Fibroblast of mammary gland (primary cell): ENCODE results near the gene THBD.

ENCODE experiments used
- DNase-seq: peaks from one replicate; pipeline ENCODE4 v3.0.0-alpha.2; 2010; ENCODE audit warnings: low read depth
- H3K4me3 ChIP-seq: 2 replicates; pipeline ENCODE4 v1.5.1; 2011; ENCODE audit warnings: low read depth, mild to moderate bottlenecking, low read length, moderate library complexity; ENCODE audit not compliant: control insufficient read depth
- TF ChIP-seq, protein P1 (sequence below): conservative IDR thresholded peaks from 2 replicates; pipeline ENCODE4 v1.5.1; 2011; ENCODE audit warnings: low read depth, low read length, inconsistent platforms; ENCODE audit not compliant: control insufficient read depth, insufficient read depth

THBD gene

GRCh38 chr20:23071996-23072395 lies 22.5 kb upstream of the THBD start:
- DNase-seq = no peak
- H3K4me3 ChIP-seq = no peak overlapping the region
- TF ChIP-seq, protein P1, sequence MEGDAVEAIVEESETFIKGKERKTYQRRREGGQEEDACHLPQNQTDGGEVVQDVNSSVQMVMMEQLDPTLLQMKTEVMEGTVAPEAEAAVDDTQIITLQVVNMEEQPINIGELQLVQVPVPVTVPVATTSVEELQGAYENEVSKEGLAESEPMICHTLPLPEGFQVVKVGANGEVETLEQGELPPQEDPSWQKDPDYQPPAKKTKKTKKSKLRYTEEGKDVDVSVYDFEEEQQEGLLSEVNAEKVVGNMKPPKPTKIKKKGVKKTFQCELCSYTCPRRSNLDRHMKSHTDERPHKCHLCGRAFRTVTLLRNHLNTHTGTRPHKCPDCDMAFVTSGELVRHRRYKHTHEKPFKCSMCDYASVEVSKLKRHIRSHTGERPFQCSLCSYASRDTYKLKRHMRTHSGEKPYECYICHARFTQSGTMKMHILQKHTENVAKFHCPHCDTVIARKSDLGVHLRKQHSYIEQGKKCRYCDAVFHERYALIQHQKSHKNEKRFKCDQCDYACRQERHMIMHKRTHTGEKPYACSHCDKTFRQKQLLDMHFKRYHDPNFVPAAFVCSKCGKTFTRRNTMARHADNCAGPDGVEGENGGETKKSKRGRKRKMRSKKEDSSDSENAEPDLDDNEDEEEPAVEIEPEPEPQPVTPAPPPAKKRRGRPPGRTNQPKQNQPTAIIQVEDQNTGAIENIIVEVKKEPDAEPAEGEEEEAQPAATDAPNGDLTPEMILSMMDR = no peak

DNA sequence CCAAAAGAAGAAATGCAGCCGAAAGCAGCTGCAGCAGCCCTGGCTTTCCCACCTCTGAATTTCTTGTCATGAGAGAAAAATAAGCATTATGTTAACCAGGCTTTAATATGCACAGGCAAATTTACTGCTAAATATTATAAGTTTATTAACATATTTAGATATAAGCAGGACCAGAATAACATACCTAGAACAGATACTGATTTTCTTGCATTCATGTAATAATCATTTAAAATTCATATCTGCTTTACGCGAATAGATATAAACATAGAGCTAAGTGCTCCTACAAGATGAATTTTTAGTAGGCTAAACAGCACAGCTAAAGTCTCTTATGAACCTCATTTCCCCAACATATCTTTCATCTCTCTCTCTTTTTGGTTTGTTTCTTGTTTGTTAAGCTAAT lies 21.9 kb upstream of the THBD start:
- no peak for DNase-seq
- TF ChIP-seq, protein P1 = no peak
- H3K4me3 ChIP-seq = no peak overlapping the region

- no peak for DNase-seq
- TF ChIP-seq, protein P1 = no peak
- H3K4me3 ChIP-seq = no peak overlapping the region
These were observed 19.6 kb upstream of the THBD start for GRCh38 chr20:23069108-23069507.

DNA sequence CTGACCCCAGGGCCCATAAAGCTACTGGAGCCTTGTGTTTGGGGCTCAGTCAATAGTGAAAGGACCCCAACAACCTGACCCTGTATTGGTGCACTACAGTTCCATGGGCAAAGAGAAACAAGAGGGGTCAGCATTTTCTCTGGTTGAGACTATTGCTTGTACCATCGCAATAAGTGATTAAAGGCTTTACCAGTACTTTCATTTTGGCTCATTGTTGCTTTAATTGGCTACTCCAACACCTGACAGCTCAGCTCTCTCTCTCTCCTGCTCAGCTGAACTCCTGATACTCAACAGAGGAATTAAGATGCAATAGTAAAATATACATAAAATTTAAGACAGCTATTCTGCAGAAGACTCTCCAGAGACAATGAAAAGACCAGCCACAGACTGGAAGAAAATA lies 18.8 kb upstream of the THBD start:
- TF ChIP-seq, protein P1 = no peak
- no peak for DNase-seq
- no peak overlapping the region for H3K4me3 ChIP-seq

GRCh38 chr20:23066772-23067171 lies 17.3 kb upstream of the THBD start:
- H3K4me3 ChIP-seq = no peak overlapping the region
- DNase-seq = no peak
- TF ChIP-seq, protein P1 = no peak

- TF ChIP-seq, protein P1 = no peak
- no peak for DNase-seq
- H3K4me3 ChIP-seq = no peak overlapping the region
These were observed 16.1 kb upstream of the THBD start for GRCh38 chr20:23065266-23066201.
